Colonic mucosa (tissue), 4 donors: Measurements from ENCODE around the gene GRIA4. TPM values are rescaled to one million over a fixed set of nuclear protein-coding genes. Genes with fewer than 3 reads are reported as not detected.

Experiments used
- DNase-seq: peaks from one replicate; pipeline ENCODE4 v3.0.0-alpha.2; 2020
- H3K27ac ChIP-seq: fragments of 200-600 bp; one replicate; pipeline ENCODE4 v1.8.0; 2021
- H3K27me3 ChIP-seq: fragments of 200-600 bp; one replicate; pipeline ENCODE4 v1.8.0; 2021
- H3K36me3 ChIP-seq: fragments of 200-600 bp; one replicate; pipeline ENCODE4 v1.8.0; 2021
- H3K4me1 ChIP-seq: fragments of 200-600 bp; one replicate; pipeline ENCODE4 v1.8.0; 2021; ENCODE audit warnings: mild to moderate bottlenecking
- H3K4me3 ChIP-seq: fragments of 200-600 bp; one replicate; pipeline ENCODE4 v1.8.0; 2021
- H3K9ac ChIP-seq, 2 donors: one replicate each; pipeline ENCODE4 v1.7.0; 2013; ENCODE audit warnings: control low read depth in 2 of 2, low read depth in 2 of 2, low read length in 2 of 2
- H3K9me3 ChIP-seq: fragments of 200-600 bp; one replicate; pipeline ENCODE4 v1.8.0; 2021
- CTCF ChIP-seq: fragments of 200-600 bp; IDR thresholded peaks from one replicate; pipeline ENCODE4 v1.8.0; 2022; ENCODE audit warnings: antibody characterized with exemption, mild to moderate bottlenecking
- intact Hi-C: fragments of 100-400 bp; cut with DNase I; formaldehyde crosslinking; loops from one replicate; pipeline ENCODE4 v1.14.1; 2022
- total RNA-seq, 2 donors: library from RNA; stranded (reverse); fragmentation: NEBNext Ultra II Directional in 1 of 2; extraction: Animal tissue kit (Norgen Biotek cat#: 25700) in 1 of 2; gene quantifications; one replicate each; pipeline ENCODE4 v1.2.1, GENCODE V29; 2021
- donor health status: healthy.
- donor health status: DM: no; HTN: no; CAD: no.
- donor health status: DM: no; HTN: no; CAD: no.

Gene GRIA4
- total RNA-seq, 2 donors from 2014 or later, result 0.67 to 0.69 TPM

- Histone ChIP-seq H3K27ac (no peak overlapping the region), H3K4me3 (no peak overlapping the region), H3K9ac (no peak overlapping the region), H3K4me1 (no peaks in the 10 kb centered on the region), H3K36me3 (no peaks in the 10 kb centered on the region), H3K27me3 (no peaks in the 10 kb centered on the region), H3K9me3 (no peaks in the 10 kb centered on the region)
- intact Hi-C loops, result no loop called here
- no peak for TF ChIP-seq CTCF
- DNase-seq, result no peak
These were observed 405.2 kb downstream of the GRIA4 start for GRCh38 chr11:106015066-106015465.

GRCh38 chr11:106017093-106017492 lies 407.2 kb downstream of the GRIA4 start:
- Histone ChIP-seq H3K4me1 (no peaks in the 10 kb centered on the region), H3K27ac (no peak overlapping the region), H3K27me3 (no peaks in the 10 kb centered on the region), H3K9me3 (no peaks in the 10 kb centered on the region), H3K9ac (no peak overlapping the region), H3K36me3 (no peaks in the 10 kb centered on the region), H3K4me3 (no peak overlapping the region)
- DNase-seq, result no peak
- TF ChIP-seq CTCF, result no peak
- intact Hi-C loops, result no loop called here

GRCh38 chr11:106021181-106021966 lies 411.5 kb downstream of the GRIA4 start:
- no peaks in the 10 kb centered on the region for H3K27me3 ChIP-seq
- TF ChIP-seq CTCF, result no peak
- H3K4me1 ChIP-seq, result no peaks in the 10 kb centered on the region
- peak overlapping the region; percentile 54 to 73 for H3K9ac ChIP-seq
- no peaks in the 10 kb centered on the region for H3K9me3 ChIP-seq
- no peaks in the 10 kb centered on the region for H3K36me3 ChIP-seq
- peak overlapping the region; percentile 90 for H3K4me3 ChIP-seq
- peak overlapping the region; percentile 61 for H3K27ac ChIP-seq
- DNase-seq, result no peak
- intact Hi-C loops, result loop anchor here (5.0 kb wide), 1 partner anchor 56 kb away; the partner anchor contains the start of genes AASDHPPT and KBTBD3

GRCh38 chr11:106021967-106022794 lies 412.3 kb downstream of the GRIA4 start, which contains the start of gene MSANTD4:
Gene MSANTD4 (minus strand): TSS chr11:106022240. CDS start chr11:106010917, 11,323 bp downstream.
- intact Hi-C loops, result loop anchor here (5.0 kb wide), 1 partner anchor 55 kb away; the partner anchor contains the start of genes AASDHPPT and KBTBD3
- H3K9ac ChIP-seq, result peak within 1 kb of the TSS; percentile 54 to 73
- TF ChIP-seq CTCF, result no peak

GRCh38 chr11:106022795-106023275 lies 413.0 kb downstream of the GRIA4 start:
- TF ChIP-seq CTCF, result no peak
- peak overlapping the region; percentile 35 for H3K27ac ChIP-seq
- no peak overlapping the region for H3K9ac ChIP-seq
- DNase-seq, result peak; percentile 17
- no peaks in the 10 kb centered on the region for H3K9me3 ChIP-seq
- no peaks in the 10 kb centered on the region for H3K4me1 ChIP-seq
- H3K36me3 ChIP-seq, result no peaks in the 10 kb centered on the region
- peak overlapping the region; percentile 90 for H3K4me3 ChIP-seq
- no peaks in the 10 kb centered on the region for H3K27me3 ChIP-seq
- intact Hi-C loops, result loop anchor here (5.0 kb wide), 1 partner anchor 54 kb away; the partner anchor contains the start of genes AASDHPPT and KBTBD3

More at GRCh38 chr11:106021967-106022794, 412.3 kb downstream of the GRIA4 start, which contains the start of gene MSANTD4:
- Histone ChIP-seq H3K27me3 (no peaks in the 10 kb centered on the region), H3K36me3 (no peaks in the 10 kb centered on the region), H3K4me3 (peak within 1 kb of the TSS; percentile 90), H3K9me3 (no peaks in the 10 kb centered on the region), H3K27ac (peak within 1 kb of the TSS; percentile 61), H3K4me1 (no peaks in the 10 kb centered on the region)
- DNase-seq, result peak; percentile 99
